Kidney epithelial cell (primary cell): ENCODE measurements around the gene TNFRSF21. TPM values are rescaled to one million over a fixed set of nuclear protein-coding genes. Genes with fewer than 3 reads are reported as not detected.

ENCODE experiments used
- DNase-seq: peaks from one replicate; pipeline ENCODE4 v3.0.0-alpha.2; 2010; ENCODE audit warnings: low read depth
- H3K27me3 ChIP-seq: 2 replicates; pipeline ENCODE4 v1.6.0; 2011; ENCODE audit warnings: low read length; ENCODE audit not compliant: control insufficient read depth, insufficient read depth
- H3K36me3 ChIP-seq: 2 replicates; pipeline ENCODE4 v1.5.1; 2011; ENCODE audit warnings: low read length; ENCODE audit not compliant: control insufficient read depth, insufficient read depth
- H3K4me3 ChIP-seq: 2 replicates; pipeline ENCODE4 v1.5.1; 2011; ENCODE audit warnings: low read depth, mild to moderate bottlenecking, control low read depth, low read length
- total RNA-seq: library from RNA; depleted of rRNA; stranded (reverse); fragments of >200 nt; gene quantifications from 2 replicates; pipeline ENCODE4 v1.2.3, GENCODE V29; 2015
- TF ChIP-seq, protein P1 (sequence below): IDR thresholded peaks from 2 replicates; pipeline ENCODE4 v1.5.1; 2011; ENCODE audit warnings: mild to moderate bottlenecking, moderate library complexity, low read length, control low read depth, inconsistent platforms; ENCODE audit not compliant: insufficient read depth, poor library complexity, severe bottlenecking

The TNFRSF21 gene
- total RNA-seq, 1 donor from 2014 or later, result 54.6 TPM

DNA sequence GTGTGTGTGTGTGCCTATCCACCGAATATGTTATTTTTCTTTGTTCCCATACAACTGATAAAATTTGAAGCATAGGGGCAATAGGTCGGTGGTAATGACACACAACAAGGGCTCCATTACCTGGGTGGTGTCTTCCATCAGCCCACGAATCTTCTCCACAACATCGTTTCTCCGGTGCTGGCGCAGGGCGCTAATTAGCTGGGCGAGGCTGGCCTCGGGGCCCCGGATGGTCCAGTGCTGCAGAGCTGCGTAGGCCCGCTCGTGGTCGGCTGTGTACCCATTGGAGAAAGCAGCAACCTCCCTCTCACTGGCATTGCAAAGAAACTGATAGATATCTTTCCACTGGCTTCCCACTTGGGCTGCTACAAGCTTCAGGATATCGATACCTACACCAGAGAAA, 56.6 kb downstream of the TNFRSF21 start:
- DNase-seq, result no peak
- TF ChIP-seq, protein P1, sequence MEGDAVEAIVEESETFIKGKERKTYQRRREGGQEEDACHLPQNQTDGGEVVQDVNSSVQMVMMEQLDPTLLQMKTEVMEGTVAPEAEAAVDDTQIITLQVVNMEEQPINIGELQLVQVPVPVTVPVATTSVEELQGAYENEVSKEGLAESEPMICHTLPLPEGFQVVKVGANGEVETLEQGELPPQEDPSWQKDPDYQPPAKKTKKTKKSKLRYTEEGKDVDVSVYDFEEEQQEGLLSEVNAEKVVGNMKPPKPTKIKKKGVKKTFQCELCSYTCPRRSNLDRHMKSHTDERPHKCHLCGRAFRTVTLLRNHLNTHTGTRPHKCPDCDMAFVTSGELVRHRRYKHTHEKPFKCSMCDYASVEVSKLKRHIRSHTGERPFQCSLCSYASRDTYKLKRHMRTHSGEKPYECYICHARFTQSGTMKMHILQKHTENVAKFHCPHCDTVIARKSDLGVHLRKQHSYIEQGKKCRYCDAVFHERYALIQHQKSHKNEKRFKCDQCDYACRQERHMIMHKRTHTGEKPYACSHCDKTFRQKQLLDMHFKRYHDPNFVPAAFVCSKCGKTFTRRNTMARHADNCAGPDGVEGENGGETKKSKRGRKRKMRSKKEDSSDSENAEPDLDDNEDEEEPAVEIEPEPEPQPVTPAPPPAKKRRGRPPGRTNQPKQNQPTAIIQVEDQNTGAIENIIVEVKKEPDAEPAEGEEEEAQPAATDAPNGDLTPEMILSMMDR, result no peak
- Histone ChIP-seq H3K27me3 (no peaks in the 10 kb centered on the region), H3K36me3 (peaks cover 2% of the 10 kb centered on the region), H3K4me3 (no peak overlapping the region)

DNA sequence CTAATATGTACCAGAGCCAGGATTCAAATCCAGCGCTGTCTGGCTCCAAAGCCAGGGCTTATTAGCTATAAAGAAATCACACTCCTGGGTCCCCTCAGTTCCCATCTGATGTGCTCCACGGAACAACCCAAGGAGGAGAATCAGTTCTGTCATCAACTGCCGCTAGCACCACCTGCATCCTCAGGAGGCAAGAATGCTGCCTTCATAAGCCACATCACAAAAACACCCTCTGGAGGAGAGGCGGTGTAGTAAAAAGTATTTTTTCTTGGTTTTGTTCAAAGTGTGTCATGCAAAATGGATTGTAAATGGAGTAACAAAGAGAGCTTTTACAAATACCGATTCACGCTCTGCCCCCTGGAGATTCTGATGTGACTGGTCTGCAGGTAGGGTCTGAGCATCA, 57.1 kb downstream of the TNFRSF21 start:
- DNase-seq, result no peak
- H3K27me3 ChIP-seq, result no peaks in the 10 kb centered on the region
- H3K4me3 ChIP-seq, result no peak overlapping the region
- peaks cover 2% of the 10 kb centered on the region for H3K36me3 ChIP-seq
- TF ChIP-seq, protein P1, result no peak

DNA sequence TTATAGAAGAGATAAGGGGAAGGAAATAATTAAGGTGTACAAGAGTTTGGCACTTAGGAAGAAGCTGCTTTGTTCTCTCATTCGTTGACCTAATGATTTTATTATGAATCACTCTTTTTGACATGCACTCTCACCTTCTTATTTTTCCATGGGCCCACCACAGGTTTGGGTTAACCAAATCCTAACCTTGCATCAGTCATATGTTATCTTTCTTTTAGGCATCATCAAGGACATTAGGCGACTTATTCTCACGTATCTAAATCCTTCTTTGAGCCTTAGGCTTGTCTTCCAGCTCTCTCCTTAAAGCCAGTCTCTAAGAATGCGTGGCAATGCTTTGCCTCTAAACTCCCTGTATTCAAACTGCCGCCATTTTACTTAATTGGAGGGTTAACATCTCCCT, 58.3 kb downstream of the TNFRSF21 start:
- Histone ChIP-seq H3K27me3 (no peaks in the 10 kb centered on the region), H3K36me3 (peaks cover 2% of the 10 kb centered on the region), H3K4me3 (no peak overlapping the region)
- no peak for DNase-seq
- TF ChIP-seq, protein P1, result no peak

DNA sequence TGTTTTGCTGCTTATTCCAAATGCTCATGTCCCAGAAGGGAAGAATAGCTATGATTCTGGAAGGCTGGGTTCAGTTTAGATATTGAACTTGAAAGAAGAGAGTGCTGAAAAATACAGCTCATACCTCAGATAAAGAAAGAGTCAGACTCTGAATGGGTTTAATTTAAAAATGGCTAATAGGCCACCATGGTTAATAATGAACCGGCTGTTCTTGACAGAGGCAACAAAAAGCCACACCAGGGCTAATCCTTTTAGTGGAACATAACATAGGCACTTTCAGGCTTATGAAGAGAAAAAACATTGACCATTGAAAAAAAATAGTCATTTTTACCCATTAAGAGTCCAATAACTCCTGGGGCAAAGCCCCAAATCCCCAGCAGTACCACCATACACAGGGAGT, 59.4 kb downstream of the TNFRSF21 start:
- Histone ChIP-seq H3K27me3 (no peaks in the 10 kb centered on the region), H3K4me3 (no peak overlapping the region), H3K36me3 (peaks cover 2% of the 10 kb centered on the region)
- TF ChIP-seq, protein P1, result no peak
- no peak for DNase-seq

DNA sequence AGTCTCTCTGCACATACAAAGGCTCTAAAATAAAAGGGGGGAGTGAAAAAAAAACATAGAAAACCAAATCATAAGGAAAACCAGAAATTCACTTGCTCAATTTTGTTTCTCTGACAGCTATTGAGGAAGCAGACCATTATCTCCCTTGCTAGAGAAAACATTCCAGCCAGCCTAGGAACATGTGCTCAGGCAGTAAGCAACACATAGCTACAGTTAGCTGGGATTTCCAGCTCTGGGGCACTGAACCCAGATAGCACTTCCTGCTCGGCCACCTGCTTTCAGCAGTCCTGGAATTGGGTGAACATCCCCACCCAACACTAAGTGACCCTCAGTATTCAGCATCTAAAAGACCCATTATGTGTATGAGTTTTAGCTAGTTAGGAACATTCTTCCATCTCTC, 61.3 kb downstream of the TNFRSF21 start:
- Histone ChIP-seq H3K36me3 (peaks cover 2% of the 10 kb centered on the region), H3K27me3 (no peaks in the 10 kb centered on the region), H3K4me3 (no peak overlapping the region)
- TF ChIP-seq, protein P1, result no peak
- DNase-seq, result no peak

DNA sequence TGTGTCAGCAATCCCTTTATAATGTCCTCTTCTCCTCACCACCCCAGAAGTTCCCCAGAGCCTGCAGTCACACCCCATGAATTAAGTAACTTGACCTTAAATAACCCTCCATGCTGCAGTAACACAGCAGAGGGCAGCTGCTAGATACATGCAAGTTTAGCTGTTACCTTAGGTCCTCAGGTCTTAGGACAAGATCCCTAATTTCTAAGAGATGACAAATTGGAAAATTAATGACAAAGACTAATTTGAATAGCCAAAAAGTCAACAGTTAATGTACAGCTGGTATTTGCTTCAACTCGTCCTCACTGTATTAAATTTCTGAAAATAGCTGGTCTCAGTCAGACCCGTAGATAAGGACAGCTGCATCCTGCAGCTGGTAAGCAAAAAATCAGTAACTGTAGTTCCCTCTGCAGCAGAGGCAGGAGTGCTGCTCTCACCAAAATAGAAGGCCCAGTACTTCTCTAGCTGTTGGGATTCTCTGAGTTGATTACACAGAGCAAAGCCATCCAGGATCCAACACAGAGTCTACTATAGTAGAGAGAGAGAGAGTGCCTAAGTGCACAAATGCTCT, 62.4 kb downstream of the TNFRSF21 start:
- no peak for DNase-seq
- TF ChIP-seq, protein P1, result no peak

More for the DNA sequence above, 62.4 kb downstream of the TNFRSF21 start:
- Histone ChIP-seq H3K27me3 (no peaks in the 10 kb centered on the region), H3K36me3 (no peaks in the 10 kb centered on the region), H3K4me3 (no peak overlapping the region)
